Measurements from ENCODE around the gene HNF1A. TPM values are rescaled to one million over a fixed set of nuclear protein-coding genes. Genes with fewer than 3 reads are reported as not detected.

The HNF1A gene
- total and polyA plus RNA-seq, 2 of the 13 experiments (the other 11 are each of a cell fraction or from before 2014, with no cell fraction given) = 13.4 to 34.7 TPM

DNA sequence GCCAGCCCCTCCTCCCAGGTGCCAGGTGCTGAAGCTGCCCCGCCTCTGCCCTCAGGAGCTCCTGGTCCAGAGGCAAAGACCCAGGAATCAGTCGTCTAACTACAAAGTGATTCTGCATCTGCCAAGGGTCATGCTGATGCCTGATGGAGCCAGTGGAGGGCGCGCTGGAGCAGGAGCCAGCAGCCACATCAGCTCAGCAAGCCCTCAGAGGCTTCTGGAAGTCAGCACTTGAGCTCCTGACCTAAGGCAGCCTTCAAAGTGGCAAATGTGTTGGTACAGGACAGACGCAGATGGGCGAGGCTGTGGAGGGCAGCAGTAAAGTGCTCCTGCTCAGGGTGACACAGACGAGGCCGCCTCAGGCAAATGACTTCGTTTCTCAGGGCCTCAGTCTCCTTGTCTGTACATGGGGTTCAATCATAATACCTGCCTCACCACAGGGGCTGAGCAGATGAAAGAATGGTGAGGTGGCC, 27.0 kb downstream of the HNF1A start (continued):
- TF ChIP-seq, protein P1, sequence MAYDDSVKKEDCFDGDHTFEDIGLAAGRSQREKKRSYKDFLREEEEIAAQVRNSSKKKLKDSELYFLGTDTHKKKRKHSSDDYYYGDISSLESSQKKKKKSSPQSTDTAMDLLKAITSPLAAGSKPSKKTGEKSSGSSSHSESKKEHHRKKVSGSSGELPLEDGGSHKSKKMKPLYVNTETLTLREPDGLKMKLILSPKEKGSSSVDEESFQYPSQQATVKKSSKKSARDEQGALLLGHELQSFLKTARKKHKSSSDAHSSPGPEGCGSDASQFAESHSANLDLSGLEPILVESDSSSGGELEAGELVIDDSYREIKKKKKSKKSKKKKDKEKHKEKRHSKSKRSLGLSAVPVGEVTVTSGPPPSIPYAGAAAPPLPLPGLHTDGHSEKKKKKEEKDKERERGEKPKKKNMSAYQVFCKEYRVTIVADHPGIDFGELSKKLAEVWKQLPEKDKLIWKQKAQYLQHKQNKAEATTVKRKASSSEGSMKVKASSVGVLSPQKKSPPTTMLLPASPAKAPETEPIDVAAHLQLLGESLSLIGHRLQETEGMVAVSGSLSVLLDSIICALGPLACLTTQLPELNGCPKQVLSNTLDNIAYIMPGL (CRISPR knock-in tag; IDR thresholded peaks at IDR 0.05; ENCODE audit: borderline replicate concordance in 1 of 2, low read depth in 1 of 2) = 0 out of 4 replicates have a peak, but pooled peaks of 1 of the 2 experiments have one; percentile 21
- TF ChIP-seq CBX5 (CRISPR knock-in tag; IDR thresholded peaks at IDR 0.05; ENCODE audit: borderline replicate concordance) = peak; percentile 29; the same call in 1 of the 2 replicates
- no peak for TF ChIP-seq RFXAP (CRISPR knock-in tag; IDR thresholded peaks at IDR 0.05; ENCODE audit: borderline replicate concordance)
- peak; percentile 59; the same call in 1 of the 2 replicates for TF ChIP-seq CHD4 (IDR thresholded peaks at IDR 0.05; ENCODE audit: borderline replicate concordance, low read length)
- TF ChIP-seq, protein P2, sequence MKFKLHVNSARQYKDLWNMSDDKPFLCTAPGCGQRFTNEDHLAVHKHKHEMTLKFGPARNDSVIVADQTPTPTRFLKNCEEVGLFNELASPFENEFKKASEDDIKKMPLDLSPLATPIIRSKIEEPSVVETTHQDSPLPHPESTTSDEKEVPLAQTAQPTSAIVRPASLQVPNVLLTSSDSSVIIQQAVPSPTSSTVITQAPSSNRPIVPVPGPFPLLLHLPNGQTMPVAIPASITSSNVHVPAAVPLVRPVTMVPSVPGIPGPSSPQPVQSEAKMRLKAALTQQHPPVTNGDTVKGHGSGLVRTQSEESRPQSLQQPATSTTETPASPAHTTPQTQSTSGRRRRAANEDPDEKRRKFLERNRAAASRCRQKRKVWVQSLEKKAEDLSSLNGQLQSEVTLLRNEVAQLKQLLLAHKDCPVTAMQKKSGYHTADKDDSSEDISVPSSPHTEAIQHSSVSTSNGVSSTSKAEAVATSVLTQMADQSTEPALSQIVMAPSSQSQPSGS (CRISPR knock-in tag; IDR thresholded peaks at IDR 0.05) = peak; percentile 32; the same call in 1 of the 2 replicates
- peak; percentile 12; the same call in 1 of the 2 replicates for TF ChIP-seq HOXA3 (CRISPR knock-in tag; IDR thresholded peaks at IDR 0.05)
- no peak for TF ChIP-seq ZNF782 (CRISPR knock-in tag; IDR thresholded peaks at IDR 0.05; ENCODE audit: borderline replicate concordance)
- peak; percentile 46; the same call in 1 of the 2 replicates for TF ChIP-seq REPIN1 (CRISPR knock-in tag; IDR thresholded peaks at IDR 0.05; ENCODE audit: borderline replicate concordance, low read depth)
- TF ChIP-seq KLF11 (CRISPR knock-in tag; IDR thresholded peaks at IDR 0.05) = no peak
- TF ChIP-seq ZKSCAN8 (CRISPR knock-in tag; IDR thresholded peaks at IDR 0.05; ENCODE audit: borderline replicate concordance) = 0 out of 2 replicates have a peak, but pooled peaks have one; percentile 43
- TF ChIP-seq THYN1 (CRISPR knock-in tag; IDR thresholded peaks at IDR 0.05; ENCODE audit: borderline replicate concordance, low read depth) = no peak
- TF ChIP-seq NR2F6 (IDR thresholded peaks at IDR 0.05) = no peak
- 0 out of 2 replicates have a peak, but pooled peaks have one; percentile 15 for TF ChIP-seq NR2F6 (CRISPR knock-in tag; IDR thresholded peaks at IDR 0.05)
- TF ChIP-seq KDM2A (CRISPR knock-in tag; IDR thresholded peaks at IDR 0.05; ENCODE audit: borderline replicate concordance, low read depth) = peak; percentile 58; the same call in 1 of the 2 replicates
- TF ChIP-seq POLR2A (IDR thresholded peaks at IDR 0.05; ENCODE audit: insufficient read depth in 1 of 2, low read depth in 2 of 2, low read length in 2 of 2) = peak in 1 of 2 experiments; percentile 32; a peak in 1 of 4 replicates
- TF ChIP-seq ZNF777 (CRISPR knock-in tag; IDR thresholded peaks at IDR 0.05) = 0 out of 2 replicates have a peak, but pooled peaks have one; percentile 20
- TF ChIP-seq SMC3 (IDR thresholded peaks at IDR 0.05; ENCODE audit: low read length) = peak; percentile 48
- TF ChIP-seq RAD21 (CRISPR knock-in tag; IDR thresholded peaks at IDR 0.05) = peak; percentile 80
- peak; percentile 67 for TF ChIP-seq XRCC5 (optimal IDR thresholded peaks at IDR 0.05; ENCODE audit: low read length)
- TF ChIP-seq, protein P3, sequence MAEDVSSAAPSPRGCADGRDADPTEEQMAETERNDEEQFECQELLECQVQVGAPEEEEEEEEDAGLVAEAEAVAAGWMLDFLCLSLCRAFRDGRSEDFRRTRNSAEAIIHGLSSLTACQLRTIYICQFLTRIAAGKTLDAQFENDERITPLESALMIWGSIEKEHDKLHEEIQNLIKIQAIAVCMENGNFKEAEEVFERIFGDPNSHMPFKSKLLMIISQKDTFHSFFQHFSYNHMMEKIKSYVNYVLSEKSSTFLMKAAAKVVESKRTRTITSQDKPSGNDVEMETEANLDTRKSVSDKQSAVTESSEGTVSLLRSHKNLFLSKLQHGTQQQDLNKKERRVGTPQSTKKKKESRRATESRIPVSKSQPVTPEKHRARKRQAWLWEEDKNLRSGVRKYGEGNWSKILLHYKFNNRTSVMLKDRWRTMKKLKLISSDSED (CRISPR knock-in tag; IDR thresholded peaks at IDR 0.05) = no peak
- no peak for TF ChIP-seq SP1 (IDR thresholded peaks at IDR 0.05)
- 0 out of 2 replicates have a peak, but pooled peaks have one; percentile 34 for TF ChIP-seq SP1 (CRISPR knock-in tag; IDR thresholded peaks at IDR 0.05)
- no peak for TF ChIP-seq NCOA2 (CRISPR knock-in tag; IDR thresholded peaks at IDR 0.05)
- no peak for TF ChIP-seq SOX6 (IDR thresholded peaks at IDR 0.05)
- peak; percentile 23; the same call in 1 of the 2 replicates for TF ChIP-seq SOX6 (CRISPR knock-in tag; IDR thresholded peaks at IDR 0.05)
- TF ChIP-seq THAP11 (CRISPR knock-in tag; IDR thresholded peaks at IDR 0.05) = peak; percentile 33; the same call in 1 of the 2 replicates
- no peak for TF ChIP-seq ZNF432 (CRISPR knock-in tag; IDR thresholded peaks at IDR 0.05; ENCODE audit: borderline replicate concordance)

All from HepG2 (cell line).